Prostate gland (tissue), 2 donors: ENCODE results near the gene PITPNC1.

ENCODE experiments used
- CTCF ChIP-seq, 4 experiments: fragments of 200-600 bp in 2 of 4; fragments of 450-650 bp in 2 of 4; sonication (generic) in 2 of 4; IDR thresholded peaks; 1 replicate in 3 of 4; 2 replicates in 1 of 4; pipeline ENCODE4 v1.5.1; 2016 to 2019; ENCODE audit warnings: antibody characterized with exemption in 4 of 4, mild to moderate bottlenecking in 2 of 4, moderate library complexity in 2 of 4
- POLR2A ChIP-seq: fragments of 450-650 bp; IDR thresholded peaks from one replicate; pipeline ENCODE4 v1.6.1; 2016; ENCODE audit warnings: antibody characterized with exemption, mild to moderate bottlenecking
- POLR2AphosphoS5 ChIP-seq: sonication (generic); formaldehyde crosslinking; IDR thresholded peaks from one replicate; pipeline ENCODE4 v1.6.1; 2017; ENCODE audit warnings: antibody characterized with exemption

- TF ChIP-seq CTCF (IDR thresholded peaks at IDR 0.05) = no peak
- no peak for TF ChIP-seq POLR2A
- TF ChIP-seq POLR2AphosphoS5 = no peak
These were observed 352.8 kb downstream of the PITPNC1 start for GRCh38 chr17:67729903-67730302.
